ENCODE data around the gene DNM1.
A peak's percentile ranks its signal among the peaks of the same experiment; 100 is the strongest.

- TF ChIP-seq CTCF (IDR thresholded peaks at IDR 0.05) (no peak), POLR2AphosphoS5 (IDR thresholded peaks at IDR 0.05; ENCODE audit: insufficient read depth in 1 of 2, low read depth in 1 of 2) (peak; percentile 59 to 67)
Measured at GRCh38 chr9:128218518-128219389, 15.6 kb downstream of the DNM1 start.
